NCI-H1105 treated with DMSO at 0.1 percent for 48 hours (cell line): ENCODE measurements around the gene IFNK.

Experiments used
- DNase-seq: peaks from one replicate; lab custom pipeline; 2025; lab: John Stamatoyannopoulos, UW

IFNK gene

GRCh38 chr9:27511771-27512170 is 12.3 kb upstream of the IFNK start:
- no peak for DNase-seq

GRCh38 chr9:27514551-27514950 is 9.5 kb upstream of the IFNK start:
- DNase-seq = no peak

DNA sequence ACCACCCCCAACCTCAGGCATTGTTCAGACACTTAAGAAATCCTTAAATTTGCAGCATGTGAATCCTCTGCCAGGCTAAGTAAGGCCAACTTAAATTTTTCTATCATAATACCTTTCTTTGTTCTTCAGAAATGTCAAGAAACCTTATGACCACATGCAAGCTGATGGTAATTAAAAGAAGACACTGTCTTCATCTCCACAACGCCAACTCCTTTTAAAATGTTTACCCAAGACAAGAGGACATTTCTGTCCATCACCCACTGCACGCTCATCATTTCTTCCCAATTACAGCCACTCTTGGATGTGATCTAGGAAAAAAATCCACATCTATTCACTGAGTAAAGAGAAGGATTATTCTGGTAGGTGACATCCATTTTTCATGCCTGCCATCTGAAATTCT is 6.1 kb upstream of the IFNK start:
- no peak for DNase-seq

DNA sequence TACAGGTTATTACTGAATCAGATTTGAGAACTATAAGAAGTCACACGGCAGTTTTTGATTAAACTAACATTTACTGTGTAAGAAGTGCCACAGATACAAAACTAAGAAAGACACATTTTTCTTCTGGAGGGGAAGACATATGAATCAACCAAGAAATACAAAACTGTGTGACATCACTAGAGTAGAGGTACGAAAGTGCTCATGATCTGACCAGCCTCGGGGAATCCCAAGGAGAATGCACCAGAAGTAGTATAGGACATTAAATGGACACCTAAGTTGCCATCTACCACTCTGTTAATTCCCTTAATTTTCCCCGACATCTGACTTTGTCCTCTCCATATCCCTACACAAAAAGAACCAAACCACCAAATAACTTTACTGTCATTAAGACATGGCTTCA is 5.3 kb upstream of the IFNK start:
- no peak for DNase-seq

DNA sequence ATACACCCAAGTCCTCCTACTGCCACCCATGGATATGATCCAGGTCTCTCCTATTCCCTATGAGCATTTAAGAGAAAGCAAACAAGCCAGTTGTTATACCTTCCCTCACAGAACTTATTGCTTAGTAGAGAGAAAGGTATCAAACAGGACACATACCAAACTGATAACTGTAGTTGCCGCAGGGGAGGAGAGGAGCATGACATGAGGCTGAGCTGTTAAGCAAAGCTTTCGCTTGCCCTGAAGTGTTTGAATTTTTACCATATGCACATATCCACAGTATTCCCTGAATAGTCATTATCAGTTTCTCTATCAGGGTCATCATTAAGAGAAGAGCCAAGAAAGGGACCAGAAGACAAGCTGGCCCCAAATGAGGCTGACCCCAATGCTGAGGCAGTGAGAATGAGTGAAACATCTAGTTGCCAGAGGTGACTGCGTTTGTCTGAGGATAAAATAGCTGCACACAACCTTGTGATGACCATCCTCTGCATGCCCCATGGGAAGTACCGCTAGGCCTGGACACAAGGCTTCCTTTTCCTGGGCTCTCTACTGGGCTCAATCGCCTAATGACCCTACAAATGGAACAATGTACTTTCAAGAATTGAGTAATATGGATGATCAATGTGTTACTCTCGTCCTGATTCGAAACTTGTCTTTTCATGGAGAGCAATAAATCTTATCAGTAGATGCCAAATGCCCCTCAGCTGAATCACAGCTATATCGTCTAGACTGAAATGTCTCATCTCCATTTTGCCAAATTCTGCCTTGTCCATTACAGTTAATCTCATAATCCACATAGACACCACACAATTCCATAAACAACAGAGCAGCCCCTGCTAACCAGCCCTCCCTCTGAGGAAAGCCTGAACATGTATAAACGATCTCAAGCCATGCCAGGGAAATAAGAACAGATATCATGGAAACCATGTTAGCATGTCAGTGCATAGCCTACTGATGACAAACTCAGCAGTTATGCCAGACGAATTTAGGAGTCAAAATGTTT is 4.3 kb upstream of the IFNK start:
- no peak for DNase-seq

GRCh38 chr9:27520986-27521385 is 3.1 kb upstream of the IFNK start:
- no peak for DNase-seq

GRCh38 chr9:27523141-27523540 is 949 bp upstream of the IFNK start:
- no peak for DNase-seq

- DNase-seq = no peak
These were observed 3.6 kb downstream of the IFNK start for GRCh38 chr9:27527702-27528075.

DNA sequence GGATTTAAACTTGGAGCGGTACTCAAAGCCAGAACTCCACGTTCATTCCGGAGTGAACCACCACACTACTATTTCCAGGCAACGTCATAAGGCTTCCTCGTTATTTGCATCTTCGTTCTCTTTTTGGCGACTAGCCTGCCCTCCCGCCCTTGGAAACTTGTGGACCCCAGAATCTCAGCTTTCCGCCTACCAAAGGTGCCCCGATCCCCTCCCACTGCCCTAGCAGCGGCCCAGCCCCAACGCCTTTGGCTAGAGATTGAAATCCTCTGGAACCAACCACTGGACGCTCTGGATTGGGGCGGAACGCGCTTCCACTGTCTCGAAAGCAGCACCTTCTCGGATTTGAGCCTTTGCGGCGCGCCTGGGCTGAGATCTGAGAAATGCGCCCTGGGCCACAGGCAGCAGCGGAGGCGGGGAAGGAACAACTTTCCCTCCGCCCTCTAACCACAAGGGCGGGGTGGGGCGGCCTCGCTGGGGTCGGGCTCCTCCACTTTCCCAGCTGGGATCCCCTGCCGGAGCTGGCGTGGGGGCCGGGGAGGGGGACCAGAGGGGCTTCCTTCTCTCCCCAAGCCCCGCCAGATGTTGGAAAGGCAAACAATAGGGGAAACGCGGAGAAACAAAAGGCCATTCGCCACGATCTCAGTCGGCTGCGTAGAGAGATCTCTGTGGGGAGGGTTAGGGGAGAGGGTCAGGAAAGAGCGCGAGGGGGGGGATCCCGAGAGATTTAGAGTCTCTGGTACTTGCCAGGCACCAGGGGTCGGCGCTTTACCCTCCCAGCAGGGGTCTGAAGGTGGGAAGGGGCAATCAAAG is 4.2 kb downstream of the IFNK start:
- no peak for DNase-seq

GRCh38 chr9:27528886-27529315 is 4.8 kb downstream of the IFNK start:
- no peak for DNase-seq

GRCh38 chr9:27529316-27530278 is 5.5 kb downstream of the IFNK start, which contains the start of gene MOB3B:
Gene MOB3B (minus strand): TSS chr9:27529814. CDS start chr9:27455550, 74,264 bp downstream.
- peak; percentile 53 for DNase-seq

DNA sequence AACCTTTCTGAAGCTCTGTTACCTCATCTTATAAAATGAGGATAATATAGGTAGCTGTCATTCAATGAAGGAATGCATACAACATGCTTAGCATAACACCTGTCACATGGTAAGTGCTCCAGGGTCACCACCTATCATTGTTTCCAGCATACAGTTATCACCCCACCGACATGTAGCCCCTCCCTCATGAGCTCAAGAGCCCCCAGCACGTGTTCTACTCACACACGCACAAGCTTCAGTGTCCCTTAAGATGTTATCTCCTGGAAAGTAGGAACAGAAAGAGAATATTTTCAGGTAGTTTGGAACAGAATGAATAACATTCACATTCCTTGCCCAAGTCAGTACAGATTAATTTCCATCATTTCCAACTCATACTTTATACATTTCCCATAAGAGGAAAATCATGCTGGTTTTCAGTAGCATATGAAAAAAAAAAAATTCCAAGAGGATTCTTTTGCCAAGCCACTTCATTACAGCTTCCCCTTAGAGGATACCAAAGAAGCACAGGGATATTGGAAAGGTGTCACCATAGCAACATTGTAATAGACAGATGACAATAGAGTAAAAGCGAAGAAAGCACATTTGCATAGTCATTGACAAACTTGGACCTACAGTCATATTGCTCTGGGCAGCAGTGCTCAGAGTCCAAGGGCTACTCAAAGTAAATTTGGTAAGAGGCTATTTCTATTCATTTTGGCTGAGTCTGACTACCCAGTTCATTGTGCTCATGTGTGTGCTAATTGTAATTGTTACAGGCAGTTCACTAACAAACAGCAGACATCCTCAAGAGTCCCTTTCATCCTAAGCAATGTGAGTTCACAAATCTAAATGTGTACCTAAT is 7.0 kb downstream of the IFNK start:
- DNase-seq = no peak

DNA sequence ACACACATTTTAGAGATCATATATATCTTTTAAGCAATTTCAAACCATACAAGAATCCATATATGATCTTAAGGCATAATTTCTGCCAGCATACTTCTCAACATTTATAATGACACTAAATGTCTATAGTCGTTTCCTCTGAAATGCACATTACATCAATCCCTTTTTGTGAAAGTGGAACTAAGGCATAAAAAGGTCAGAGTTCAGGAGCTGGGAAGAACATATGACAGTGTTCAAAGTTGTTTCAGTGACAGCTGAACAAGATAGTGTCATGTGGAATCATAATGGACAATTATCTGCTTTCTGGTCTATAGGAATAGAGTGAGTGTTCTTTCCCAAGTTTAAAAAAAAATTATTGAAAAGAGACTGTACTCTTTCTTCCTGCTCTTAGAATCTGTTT is 8.0 kb downstream of the IFNK start:
- DNase-seq = no peak

GRCh38 chr9:27533311-27533710 is 9.2 kb downstream of the IFNK start:
- no peak for DNase-seq

GRCh38 chr9:27534131-27534530 is 10.0 kb downstream of the IFNK start:
- no peak for DNase-seq

DNA sequence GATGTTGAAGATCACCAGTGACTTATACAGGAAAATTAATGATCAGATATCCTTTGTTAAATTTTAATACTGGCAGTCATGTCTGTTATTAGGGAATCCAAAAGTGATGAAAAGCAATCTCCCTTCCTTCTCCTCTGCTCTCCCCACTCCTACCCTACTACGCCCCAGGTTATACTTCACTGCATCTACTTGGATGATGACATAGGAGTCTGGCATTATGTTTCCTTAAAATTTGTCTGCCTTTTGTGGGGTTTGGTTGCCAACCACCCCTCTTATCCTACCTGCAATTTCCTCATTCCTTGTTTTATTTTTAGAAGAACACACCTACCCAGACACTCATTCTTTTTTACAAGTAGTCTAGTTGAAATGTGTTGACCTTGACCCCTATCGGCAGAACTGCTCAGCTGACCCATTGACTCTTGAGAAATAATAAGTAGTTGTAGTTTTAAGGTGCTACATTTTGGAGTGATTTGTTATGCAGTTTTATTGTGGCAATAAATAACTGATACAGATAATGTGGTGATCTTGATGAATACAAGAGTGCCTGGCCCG is 10.6 kb downstream of the IFNK start:
- no peak for DNase-seq

DNA sequence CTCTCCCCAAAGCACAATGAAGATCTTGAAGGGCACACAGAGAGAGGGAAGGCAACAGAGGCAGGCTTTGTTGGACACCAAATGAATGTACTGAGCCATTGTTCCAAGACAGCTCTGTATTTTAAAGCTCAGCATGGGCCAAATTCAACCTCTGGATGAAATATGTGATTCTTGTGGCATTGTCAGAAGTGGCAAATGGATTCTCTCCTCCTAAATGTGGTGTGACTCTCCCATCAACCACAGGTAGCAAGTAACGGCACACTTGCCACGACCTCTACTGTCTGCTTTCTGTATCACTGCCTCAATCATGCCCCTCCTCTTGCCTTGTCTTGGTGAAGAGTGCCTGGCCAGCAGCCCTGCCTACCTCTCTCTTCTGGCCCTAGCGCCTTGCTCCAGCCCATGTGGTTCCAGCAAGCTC is 11.6 kb downstream of the IFNK start:
- DNase-seq = no peak

DNA sequence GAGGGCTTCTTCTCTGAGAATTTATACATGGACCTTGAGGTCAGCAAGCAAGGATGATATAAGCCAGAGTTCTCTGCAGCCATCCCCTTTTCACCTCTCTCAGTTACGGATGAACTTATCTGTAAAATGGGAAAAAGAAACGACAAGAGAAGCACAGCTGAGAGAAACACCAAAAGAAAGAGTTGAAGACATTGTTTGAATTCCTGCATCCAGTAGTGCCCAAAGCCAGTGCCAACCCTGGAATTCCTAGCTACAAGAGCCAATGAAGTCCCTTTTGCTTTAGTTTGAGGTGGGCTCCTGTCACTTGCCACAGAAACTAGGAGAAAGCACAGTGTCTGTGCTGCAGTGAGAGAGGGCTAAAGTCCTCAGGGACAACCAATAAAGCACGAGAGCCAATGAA is 12.1 kb downstream of the IFNK start:
- DNase-seq = no peak

- no peak for DNase-seq
These were observed 12.9 kb downstream of the IFNK start for GRCh38 chr9:27537027-27537435.

GRCh38 chr9:27537756-27538155 is 13.7 kb downstream of the IFNK start:
- DNase-seq = no peak
